ENCODE measurements around the gene TBC1D4.

DNA sequence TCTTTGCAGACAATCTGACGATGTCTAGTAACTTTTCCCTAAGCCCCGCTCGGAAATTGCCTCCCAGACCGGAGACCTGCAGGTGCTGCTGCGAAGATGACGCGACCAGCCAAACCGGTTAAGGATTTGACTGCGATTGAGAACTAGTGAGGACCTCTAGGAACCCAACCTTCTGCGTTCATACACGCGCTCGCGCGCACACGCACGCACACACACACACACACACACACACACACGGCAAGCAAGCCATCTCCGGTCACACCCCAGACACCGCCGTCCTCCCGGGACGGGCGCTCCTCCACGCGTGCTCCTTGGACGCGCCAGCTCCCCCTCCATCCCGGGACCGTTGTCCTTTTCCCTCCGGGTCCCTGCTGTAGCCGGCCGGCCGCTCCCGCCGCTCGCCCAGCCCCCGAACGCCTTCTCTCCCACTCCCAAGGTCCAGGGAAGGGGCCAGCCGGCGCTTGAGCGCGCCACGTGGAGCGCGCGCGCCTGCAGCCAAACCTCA, 1.2 kb downstream of the TBC1D4 start:
- TF ChIP-seq, protein P1, sequence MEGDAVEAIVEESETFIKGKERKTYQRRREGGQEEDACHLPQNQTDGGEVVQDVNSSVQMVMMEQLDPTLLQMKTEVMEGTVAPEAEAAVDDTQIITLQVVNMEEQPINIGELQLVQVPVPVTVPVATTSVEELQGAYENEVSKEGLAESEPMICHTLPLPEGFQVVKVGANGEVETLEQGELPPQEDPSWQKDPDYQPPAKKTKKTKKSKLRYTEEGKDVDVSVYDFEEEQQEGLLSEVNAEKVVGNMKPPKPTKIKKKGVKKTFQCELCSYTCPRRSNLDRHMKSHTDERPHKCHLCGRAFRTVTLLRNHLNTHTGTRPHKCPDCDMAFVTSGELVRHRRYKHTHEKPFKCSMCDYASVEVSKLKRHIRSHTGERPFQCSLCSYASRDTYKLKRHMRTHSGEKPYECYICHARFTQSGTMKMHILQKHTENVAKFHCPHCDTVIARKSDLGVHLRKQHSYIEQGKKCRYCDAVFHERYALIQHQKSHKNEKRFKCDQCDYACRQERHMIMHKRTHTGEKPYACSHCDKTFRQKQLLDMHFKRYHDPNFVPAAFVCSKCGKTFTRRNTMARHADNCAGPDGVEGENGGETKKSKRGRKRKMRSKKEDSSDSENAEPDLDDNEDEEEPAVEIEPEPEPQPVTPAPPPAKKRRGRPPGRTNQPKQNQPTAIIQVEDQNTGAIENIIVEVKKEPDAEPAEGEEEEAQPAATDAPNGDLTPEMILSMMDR (conservative IDR thresholded peaks at IDR 0.05; ENCODE audit: low read depth, low read length): no peak
- no peak for TF ChIP-seq EZH2 (IDR thresholded peaks at IDR 0.05; ENCODE audit: low read length, unreplicated experiment)
